Stimulated activated CD8-positive, alpha-beta memory T cell treated with anti-CD3 and anti-CD28 coated beads, Interleukin-4, amount 100 ng/mL, for 1 hour (primary cell): Measurements from ENCODE around the gene MECR.
"Not testable (repeated sequence)": the region's sequence is repeated elsewhere in the genome, so short reads cannot be mapped to it uniquely, and the experiment has no call there.

Experiments
- DNase-seq, 2 donors: peaks; one replicate each; pipeline ENCODE4 v3.0.0-alpha.2; 2020; ENCODE audit warnings: low read depth in 2 of 2, low spot score in 1 of 2

MECR gene

DNA sequence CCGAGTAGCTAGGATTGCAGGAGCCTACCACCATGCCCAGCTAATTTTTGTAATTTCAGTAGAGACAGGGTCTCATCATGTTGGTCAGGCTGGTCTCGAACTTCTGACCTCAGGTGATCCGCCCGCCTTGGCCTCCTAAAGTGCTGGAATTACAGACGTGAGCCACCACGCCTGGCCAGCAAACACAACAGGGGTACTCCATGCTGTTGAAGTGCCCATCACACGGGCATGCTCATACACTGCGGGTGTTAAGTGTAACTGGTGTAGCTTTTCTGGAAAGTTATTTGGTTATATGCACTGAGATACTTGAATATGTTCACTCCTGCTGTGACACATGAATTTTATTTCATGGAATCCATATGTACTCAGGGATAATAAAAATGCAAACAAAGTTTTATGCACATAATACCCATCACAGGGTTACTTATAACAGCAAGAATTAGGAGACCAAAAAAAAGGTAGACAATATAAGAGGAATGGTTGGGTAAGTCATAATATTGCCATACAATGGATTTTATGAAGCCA, 58.3 kb downstream of the MECR start:
- DNase-seq: no peak

DNA sequence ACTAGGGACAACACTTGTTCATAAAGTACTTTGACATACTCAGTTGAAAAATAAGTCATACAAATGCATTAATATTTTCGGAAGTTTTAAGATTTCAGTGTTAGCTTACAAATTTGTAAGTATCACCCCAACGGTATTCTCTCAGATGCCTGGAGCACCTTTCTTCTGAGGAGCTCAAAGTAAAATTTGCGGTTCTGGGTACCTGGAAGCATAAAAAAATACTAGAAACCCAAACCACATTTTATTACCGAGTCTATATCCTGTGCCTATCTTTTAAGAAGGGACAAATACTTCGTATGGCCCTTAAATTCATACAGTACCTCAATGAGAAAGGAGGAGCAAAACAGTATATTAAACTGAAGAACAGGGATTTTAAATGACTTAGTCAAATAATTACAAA, 59.2 kb downstream of the MECR start:
- no peak for DNase-seq

DNA sequence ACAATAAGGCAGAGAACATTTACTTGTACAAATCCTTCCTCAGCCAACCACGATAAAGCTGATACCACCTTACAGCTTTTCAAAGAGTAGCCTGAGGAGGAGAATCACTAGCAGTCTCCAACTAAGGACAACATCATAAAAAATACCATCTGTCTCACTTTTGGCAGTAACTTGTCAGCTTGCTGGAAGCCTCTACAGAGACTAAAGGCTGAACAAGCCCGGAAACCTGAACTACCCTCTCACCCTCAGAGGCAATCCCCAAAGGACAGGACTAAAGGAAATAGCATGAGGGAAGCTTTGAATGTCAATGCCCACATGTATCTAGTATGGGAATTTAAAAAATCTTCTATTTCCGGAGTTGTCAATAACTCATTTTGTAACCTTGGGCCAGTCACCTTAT, 59.6 kb downstream of the MECR start:
- DNase-seq: no peak

DNA sequence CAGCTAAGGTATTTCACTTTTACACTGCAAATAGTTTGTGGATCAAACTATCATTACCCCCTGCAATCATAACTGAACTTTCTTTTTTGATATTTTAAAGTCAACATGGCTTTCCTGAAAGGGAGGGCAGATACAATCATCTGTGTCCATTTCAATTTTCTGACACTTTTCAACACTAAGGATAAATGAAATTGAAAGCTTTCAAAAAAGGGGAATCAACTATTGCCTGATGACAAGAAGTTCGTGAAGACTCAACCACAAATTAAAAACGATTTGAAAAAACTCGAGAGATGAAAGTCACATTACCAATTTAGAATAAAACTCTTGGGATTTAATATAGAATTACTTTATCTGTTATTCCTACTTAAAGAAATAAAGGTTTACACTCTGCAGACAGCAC, 60.8 kb downstream of the MECR start:
- no peak for DNase-seq

DNA sequence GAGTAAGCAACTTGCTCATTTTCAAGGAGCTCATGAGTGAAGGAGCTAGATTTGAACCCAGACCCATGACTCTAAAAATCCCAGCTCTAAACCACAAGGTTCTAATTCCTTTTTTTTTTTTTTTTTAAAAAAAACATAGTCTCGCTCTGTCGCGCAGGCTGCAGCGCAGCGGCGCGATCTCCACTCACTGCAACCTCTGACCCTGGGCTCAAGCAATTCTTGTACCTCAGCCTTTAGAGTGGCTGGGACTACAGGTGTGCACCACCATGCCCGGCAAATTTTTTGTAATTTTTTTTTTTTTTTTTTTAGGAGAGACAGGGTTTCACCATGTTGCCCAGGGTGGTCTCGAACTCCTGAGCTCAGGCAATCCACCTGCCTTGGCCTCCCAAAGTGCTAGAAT, 62.8 kb downstream of the MECR start:
- DNase-seq: no peak

DNA sequence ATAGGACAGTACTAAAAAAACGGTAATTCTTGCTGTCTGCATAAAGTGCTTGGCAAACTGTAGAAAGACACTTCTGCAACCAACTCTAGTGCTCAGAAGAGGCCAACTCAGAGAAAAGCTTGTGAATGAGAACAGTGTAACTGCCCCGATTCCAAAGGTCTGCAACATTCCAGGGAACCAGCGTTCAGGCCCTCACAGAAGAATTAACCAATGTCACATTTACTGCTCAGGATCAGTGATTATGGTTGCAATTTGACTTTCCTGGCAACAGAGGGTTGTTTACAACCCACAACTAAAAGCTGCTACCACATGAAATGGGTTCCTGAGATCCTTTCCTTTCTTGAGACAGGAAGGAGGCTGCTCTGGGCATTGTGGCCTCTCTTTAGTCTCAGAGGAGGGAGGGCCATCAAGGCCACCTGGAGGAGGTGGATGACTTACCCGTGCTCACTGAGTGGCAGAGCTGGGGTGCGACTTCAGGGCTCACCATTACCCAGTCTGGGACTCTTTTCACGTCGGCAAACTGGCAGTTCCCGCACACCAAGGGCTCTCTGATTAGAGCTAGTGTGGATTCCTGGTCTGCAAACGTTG, 64.3 kb downstream of the MECR start:
- no peak for DNase-seq

DNA sequence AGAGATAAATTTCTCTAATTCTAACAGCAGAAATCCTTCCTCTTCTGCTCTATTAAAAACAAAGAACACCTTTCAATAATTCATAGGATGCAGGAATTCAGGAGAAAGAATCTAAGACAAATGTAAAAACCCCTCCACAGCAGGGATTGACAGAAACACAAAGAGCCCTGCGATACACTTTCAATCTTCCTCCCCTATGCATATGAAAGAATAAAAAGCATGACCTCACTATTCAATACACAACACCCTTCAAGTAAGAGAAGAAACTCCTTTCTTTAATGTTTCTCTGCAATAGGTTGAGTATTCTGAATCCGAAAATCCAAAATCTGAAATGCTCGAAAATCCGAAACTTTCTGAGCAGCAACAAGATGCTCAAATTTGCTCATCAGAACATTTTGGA, 66.1 kb downstream of the MECR start:
- no peak for DNase-seq

DNA sequence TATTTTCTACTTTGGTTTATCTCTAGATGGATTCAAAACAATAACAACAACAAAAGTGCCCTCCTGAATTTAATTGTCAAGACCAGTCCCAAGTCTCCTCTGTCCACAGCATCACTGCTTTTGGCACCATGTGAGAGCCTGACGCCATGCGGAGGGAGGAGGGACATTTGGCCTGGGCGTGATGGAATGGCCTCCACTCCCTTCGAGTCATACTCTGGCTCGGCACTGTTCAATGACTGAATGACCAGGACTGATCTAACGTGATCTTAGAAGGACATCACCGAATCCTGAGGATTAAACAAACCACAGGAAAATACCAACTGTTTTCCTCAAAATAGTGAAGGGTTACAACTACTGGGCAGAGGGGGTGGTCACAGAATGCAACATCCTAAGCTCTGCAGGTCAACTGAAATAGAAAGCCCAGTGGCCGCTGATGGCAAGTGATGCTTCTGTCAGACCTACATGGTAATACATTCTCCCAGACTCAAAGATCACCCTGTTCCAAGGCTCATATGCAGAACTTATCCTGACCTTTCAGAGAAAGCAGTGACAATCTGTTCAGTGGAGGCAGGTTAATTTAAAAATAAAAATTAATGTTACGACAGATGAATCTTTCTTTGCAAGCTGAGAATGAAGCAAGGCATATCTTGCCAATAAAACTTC, 68.1 kb downstream of the MECR start:
- no peak for DNase-seq

DNA sequence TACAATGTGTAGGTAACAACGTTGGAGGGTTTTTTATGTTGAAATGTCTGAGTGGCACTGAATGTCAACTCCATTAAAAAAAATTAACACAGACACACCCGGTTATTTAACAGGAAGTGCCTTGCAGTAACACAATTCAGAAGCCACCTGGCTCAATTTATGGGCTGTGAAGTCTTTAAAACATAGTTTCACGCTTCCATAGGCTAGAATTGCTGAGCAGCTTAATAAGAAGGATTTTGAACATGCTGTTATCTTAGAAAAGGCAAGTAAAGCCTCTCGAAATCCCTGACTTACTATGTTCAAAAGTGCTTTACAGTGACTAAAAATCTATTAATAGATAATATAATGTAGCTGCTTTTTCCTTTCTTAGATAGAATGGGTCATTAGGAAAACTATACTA, 68.7 kb downstream of the MECR start:
- DNase-seq: no peak

DNA sequence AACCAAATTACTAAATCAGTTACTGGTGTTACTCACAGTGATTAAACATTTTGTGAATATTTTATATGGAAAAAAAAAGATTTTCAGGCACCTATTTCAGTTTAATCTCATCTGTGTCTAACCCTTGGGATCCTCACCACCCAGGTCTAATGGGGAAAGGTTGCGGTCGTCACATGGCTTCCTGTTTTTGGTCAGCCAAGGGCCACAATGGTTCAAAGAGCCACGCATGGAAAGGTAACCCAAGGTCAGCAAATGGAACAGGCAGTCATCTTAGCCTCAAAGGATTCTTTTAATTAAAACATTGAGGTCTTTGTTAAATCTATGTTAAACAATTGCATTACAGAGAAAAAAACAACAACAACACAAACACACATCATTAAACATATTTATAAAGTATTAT, 71.0 kb downstream of the MECR start:
- DNase-seq: no peak

DNA sequence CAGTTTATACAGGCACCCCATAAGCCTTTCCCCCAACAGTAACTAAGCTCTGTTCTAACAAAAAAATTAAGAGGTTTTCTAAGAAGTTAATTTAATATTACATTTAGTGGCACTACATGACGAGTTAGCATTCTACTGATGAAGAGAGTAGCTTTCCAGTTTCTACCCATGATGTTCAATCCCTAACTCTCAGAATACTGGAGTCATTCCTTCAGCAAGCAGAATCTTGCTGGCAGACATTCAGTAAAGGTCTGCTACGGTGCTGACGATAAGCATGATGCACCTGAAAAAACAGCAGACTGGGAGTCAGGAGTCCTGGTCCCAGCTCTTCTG, 73.5 kb downstream of the MECR start:
- no peak for DNase-seq

DNA sequence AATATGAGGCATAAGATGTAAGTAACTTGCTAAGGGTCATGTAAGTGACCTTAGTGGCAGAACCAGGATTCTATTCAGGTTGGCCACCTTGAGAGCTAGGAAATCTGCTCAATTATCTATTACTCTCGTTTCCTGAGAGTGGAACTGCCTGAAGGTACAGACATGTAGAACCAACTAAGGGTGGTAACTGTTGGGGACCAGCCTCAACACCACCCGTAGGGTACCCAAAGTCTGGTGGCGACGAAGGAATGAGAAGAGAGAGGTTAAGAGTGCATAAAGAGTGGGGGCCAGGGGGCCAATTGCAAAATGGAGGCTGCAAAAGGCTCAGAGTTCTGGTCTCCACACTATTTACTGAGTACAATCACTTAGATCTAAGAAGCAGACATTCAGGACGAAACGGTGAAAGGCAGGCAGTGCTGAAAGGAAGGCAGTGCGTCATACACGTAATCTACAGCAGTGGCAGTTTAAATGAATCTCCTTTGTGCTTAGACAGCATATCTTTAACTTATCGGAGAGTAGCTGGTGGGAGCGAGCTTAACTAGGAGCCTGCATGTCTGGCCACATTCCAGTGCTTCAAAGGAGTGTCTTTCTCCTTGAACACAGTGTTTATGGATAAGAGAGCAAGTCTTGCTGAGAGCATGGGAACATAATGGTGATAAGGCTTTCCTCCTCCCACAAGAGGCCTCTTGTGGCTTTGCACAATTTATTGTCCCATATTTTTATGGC, 74.0 kb downstream of the MECR start:
- DNase-seq: no peak

DNA sequence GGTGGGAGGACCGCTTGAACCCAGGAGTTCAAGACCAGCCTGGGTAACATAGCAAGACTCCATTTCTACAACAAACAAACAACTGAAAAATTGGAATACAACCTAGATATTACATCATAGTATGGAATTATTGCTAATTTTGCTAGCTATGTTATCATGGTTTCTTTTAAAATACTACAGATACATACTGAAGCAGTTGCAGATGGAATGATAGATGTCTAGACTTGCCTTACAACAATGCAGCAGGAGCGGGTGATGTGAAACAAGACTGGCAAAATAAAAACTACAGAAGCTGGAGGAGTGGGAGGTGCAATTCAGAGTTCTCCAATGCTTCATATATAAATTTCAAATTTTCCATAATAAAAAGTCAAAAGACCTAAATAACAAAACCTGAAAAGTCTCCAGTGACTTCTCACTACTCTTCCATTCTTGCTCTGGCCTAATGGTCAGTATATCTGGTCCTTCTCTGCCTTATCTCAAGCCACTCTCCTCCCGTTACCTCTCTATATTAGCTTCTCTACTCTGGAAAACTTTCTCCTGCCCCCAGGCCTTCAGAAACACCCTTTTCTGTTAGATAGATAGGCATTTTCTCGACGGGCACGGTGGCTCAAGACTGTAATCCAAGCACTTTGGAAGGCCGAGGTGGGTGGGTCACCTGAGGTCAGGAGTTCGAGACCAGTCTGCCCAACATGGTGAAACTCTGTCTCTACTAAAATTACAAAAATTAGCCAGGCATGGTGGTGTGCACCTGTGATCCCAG, 78.5 kb downstream of the MECR start:
- DNase-seq: no peak

DNA sequence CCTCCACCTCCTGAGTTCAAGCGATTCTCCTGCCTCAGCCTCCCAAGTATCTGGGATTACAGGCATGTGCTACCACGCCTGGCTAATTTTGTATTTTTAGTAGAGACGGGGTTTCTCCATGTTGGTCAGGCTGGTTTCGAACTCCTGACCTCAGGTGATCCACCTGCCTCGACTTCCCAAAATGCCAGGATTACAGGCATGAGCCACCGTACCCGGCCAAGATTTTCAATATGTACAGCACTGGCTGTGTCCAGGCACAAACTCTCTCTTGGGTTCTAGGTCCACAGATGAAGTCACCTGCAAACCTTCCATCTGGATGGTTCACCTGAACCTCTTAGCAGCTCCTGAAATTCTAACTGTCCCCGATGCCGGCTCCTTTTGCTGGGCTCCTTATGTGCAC, 80.4 kb downstream of the MECR start:
- not testable (repeated sequence) for DNase-seq

DNA sequence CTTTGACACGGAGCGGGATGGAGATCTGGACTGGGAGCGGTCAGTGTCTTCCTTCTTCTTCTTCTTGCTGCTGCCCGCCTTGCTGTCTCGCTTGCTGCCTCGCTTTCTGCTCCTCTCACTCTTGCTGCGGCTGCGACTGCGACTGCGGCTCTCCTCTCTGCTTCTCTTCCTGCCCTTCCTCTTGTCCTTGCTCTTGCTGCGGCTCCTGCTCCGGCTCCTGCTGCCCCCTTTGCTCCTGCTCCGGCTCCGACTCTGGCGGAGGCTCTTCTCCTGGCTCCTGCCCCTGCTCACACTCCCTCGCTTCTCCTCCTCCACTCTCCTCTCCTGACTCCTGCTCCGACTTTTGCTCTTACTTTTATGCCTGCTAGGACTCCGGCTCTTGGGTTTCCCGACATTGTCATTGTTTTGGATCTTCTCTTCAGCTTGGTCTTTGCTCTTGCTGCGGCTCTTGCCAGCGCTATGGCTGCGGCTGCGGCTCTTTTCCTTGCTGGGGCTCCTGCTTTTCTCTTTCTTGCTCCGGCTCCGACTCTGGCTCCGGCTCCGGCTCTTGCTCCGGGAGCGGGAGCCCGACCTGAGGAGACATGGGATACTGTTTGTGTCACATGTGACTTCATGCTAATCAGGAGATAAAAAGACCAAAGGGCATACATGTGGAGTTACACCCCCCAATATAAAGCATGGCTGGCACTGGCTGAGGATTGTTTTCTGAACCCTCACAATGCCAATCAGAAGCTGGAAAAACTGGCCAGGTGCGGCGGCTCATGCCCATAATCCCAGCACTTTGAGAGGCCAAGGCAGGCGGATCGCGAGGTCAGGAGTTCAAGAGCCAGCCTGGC, 81.9 kb downstream of the MECR start:
- DNase-seq: no peak

DNA sequence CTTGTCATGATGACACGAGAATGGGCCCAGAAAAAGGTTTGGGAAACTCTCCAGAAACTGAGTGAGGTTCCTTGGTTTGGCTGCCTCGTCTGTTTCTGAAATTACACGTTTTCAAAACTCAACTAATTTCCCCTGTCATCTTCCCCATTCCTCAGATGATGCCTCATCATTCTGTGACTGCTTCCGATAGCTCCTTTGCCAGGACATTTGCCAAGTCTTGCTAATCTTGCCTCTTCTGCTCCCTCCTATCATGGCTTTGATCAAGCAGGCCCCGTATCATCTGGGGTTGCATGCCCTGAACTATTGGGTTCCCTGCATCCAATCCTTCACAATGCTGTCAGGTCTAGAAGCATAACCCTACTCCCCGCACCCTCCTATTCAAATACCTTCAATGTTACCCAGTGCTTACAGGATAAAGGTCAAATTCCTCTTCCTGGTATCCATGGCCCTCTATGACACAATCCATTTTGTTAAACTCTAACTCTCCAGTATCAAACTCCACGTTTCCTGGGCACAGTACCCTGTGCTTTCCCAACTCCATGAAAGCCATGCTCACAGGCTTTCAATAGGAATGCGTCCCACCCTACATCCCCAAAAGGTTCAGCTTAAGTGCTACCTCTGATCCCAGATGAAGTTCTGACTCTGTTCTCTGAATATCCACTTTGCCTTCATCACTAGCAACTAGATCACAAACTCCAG, 84.8 kb downstream of the MECR start:
- no peak for DNase-seq

DNA sequence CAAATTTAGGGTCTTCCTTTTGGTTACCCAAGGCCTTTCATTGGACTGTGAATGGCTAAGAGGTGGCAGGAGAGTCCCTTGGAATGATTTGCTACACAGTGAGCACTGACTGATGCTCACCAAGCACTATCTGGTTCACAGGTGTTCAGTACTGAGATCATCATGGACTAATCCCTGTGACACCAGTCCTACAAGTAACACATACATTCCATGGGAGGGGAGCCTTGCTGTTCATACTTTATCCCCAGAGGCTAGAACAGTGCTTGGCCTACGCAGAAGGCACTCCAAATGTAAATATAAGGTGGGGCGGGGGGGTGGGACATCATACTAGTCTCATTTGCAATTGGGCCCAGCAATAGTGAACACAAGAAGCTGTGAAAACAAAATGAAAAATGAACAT, 86.6 kb downstream of the MECR start:
- no peak for DNase-seq

DNA sequence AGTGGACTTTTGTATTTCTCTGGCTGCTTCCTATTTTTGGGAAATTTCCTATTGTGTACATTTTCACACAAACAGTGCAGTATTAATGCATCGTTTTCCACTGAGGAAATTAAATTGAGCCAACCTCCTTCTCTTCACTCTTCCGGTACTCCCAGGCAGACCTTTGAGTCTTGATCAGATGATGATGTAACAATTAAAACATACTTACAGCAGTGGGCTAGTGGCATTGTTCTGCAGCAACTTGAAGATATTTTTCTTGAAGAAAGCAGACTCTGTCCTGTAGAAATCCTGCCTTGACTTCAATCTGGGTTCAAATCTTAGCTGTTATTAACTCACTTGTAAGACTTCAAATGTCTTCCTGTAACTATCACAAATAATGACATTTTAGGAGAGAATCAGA, 88.0 kb downstream of the MECR start:
- DNase-seq: no peak
